IMR-90 (cell line): ENCODE data around the gene SYMPK. TPM values are rescaled to one million over a fixed set of nuclear protein-coding genes. Genes with fewer than 3 reads are reported as not detected.

Experiments
- ATAC-seq: fragments of 200-7000 bp; cut with Tn5 transposase; 2 replicates; pipeline ENCODE4 v1.9.1; 2020; ENCODE audit warnings: low read depth, mild to moderate bottlenecking, moderate library complexity
- BruUV-seq: library from RNA; stranded (reverse); fragments of 400-500 nt; replicated peaks from 2 replicates; lab custom pipeline; 2021; lab: Mats Ljungman, UMichigan
- CTCF ChIA-PET: fragments of 300-600 bp; formaldehyde crosslinking; extraction: SDS; loops from one replicate; lab custom pipeline; 2021; ENCODE audit warnings: antibody characterized with exemption; lab: Yijun Ruan, JAX
- POLR2A ChIA-PET: fragments of 300-600 bp; sonication (Branson Sonifier 250); formaldehyde crosslinking; loops from one replicate; lab custom pipeline; 2022; ENCODE audit warnings: antibody characterized with exemption; ENCODE audit not compliant: unreplicated experiment; lab: Charles Lee
- DNase-seq: peaks from one replicate; pipeline ENCODE4 v3.0.0; 2013
- H2AFZ ChIP-seq: replicated peaks from 2 replicates; pipeline ENCODE3; 2013; ENCODE audit warnings: low read length, mild to moderate bottlenecking; ENCODE audit not compliant: poor library complexity
- H2AK5ac ChIP-seq: 2 replicates; pipeline ENCODE4 v1.6.1; 2013; ENCODE audit warnings: low read depth, low read length, inconsistent platforms
- H2AK9ac ChIP-seq: replicated peaks from 2 replicates; pipeline ENCODE3; 2013; ENCODE audit warnings: mild to moderate bottlenecking, low read depth, low read length, moderate library complexity; ENCODE audit not compliant: poor library complexity
- H2BK120ac ChIP-seq: 2 replicates; pipeline ENCODE4 v1.6.1; 2013; ENCODE audit warnings: low read depth, low read length, inconsistent platforms
- H2BK15ac ChIP-seq: 3 replicates; pipeline ENCODE4 v1.6.1; 2013; ENCODE audit warnings: low read depth, low read length, inconsistent platforms
- H2BK20ac ChIP-seq: 2 replicates; pipeline ENCODE4 v1.6.1; 2013; ENCODE audit warnings: low read depth, mild to moderate bottlenecking, inconsistent platforms, low read length, moderate library complexity
- H2BK5ac ChIP-seq: 2 replicates; pipeline ENCODE4 v1.6.1; 2013; ENCODE audit warnings: mild to moderate bottlenecking, low read depth, low read length, inconsistent platforms; ENCODE audit not compliant: poor library complexity, severe bottlenecking
- H3K14ac ChIP-seq: replicated peaks from 2 replicates; pipeline ENCODE4 v1.6.1; 2013; ENCODE audit warnings: low read depth, low read length, inconsistent platforms
- H3K18ac ChIP-seq: 2 replicates; pipeline ENCODE4 v1.6.1; 2013; ENCODE audit warnings: low read depth, low read length, control low read depth
- H3K23ac ChIP-seq: 2 replicates; pipeline ENCODE4 v1.6.1; 2013; ENCODE audit warnings: low read depth, low read length, inconsistent platforms
- H3K27ac ChIP-seq: 2 replicates; pipeline ENCODE4 v1.5.1; 2013; ENCODE audit warnings: mild to moderate bottlenecking, control low read depth, low read length; ENCODE audit not compliant: insufficient read depth
- H3K27me3 ChIP-seq: 2 replicates; pipeline ENCODE4 v1.6.1; 2013; ENCODE audit warnings: low read length; ENCODE audit not compliant: control insufficient read depth, insufficient read depth
- H3K36me3 ChIP-seq: 2 replicates; pipeline ENCODE4 v1.6.1; 2013; ENCODE audit warnings: low read length, mixed read lengths; ENCODE audit not compliant: control insufficient read depth, insufficient read depth
- H3K4ac ChIP-seq: 2 replicates; pipeline ENCODE4 v1.6.1; 2013; ENCODE audit warnings: low read depth, low read length, inconsistent platforms
- H3K4me1 ChIP-seq: 2 replicates; pipeline ENCODE4 v1.6.1; 2013; ENCODE audit warnings: low read length, mixed read lengths; ENCODE audit not compliant: control insufficient read depth, insufficient read depth
- H3K4me2 ChIP-seq: 2 replicates; pipeline ENCODE4 v1.6.1; 2013; ENCODE audit warnings: low read depth, mild to moderate bottlenecking, control low read depth, low read length, moderate library complexity
- H3K4me3 ChIP-seq: 2 replicates; pipeline ENCODE4 v1.5.1; 2013; ENCODE audit warnings: low read depth, mild to moderate bottlenecking, control low read depth, low read length, moderate library complexity; ENCODE audit not compliant: insufficient read depth
- H3K56ac ChIP-seq: 2 replicates; pipeline ENCODE4 v1.6.1; 2013; ENCODE audit warnings: low read length, inconsistent platforms; ENCODE audit not compliant: insufficient read depth; ENCODE audit errors: extremely low read depth
- H3K79me1 ChIP-seq, 2 experiments: 2 replicates each; pipeline ENCODE4 v1.6.1; 2013; ENCODE audit warnings: low read length in 2 of 2, inconsistent platforms in 1 of 2, low read depth in 1 of 2
- H3K9ac ChIP-seq: 2 replicates; pipeline ENCODE4 v1.6.1; 2013; ENCODE audit warnings: low read depth, low read length, control low read depth
- H3K9me1 ChIP-seq: 2 replicates; pipeline ENCODE4 v1.6.1; 2013; ENCODE audit warnings: low read length, inconsistent platforms; ENCODE audit not compliant: insufficient read depth
- H3K9me3 ChIP-seq: 2 replicates; pipeline ENCODE4 v1.6.1; 2013; ENCODE audit warnings: low read length; ENCODE audit not compliant: control insufficient read depth, insufficient read depth
- H4K20me1 ChIP-seq: 2 replicates; pipeline ENCODE4 v1.6.1; 2013; ENCODE audit warnings: low read length, inconsistent platforms; ENCODE audit not compliant: insufficient read depth
- H4K5ac ChIP-seq: 2 replicates; pipeline ENCODE4 v1.6.1; 2013; ENCODE audit warnings: mild to moderate bottlenecking, low read depth, low read length, control low read depth
- H4K8ac ChIP-seq, 2 experiments: 2 replicates each; pipeline ENCODE4 v1.6.1; 2013; ENCODE audit warnings: low read depth in 2 of 2, low read length in 2 of 2, control low read depth in 1 of 2, inconsistent platforms in 1 of 2
- H4K91ac ChIP-seq: 2 replicates; pipeline ENCODE4 v1.6.1; 2013; ENCODE audit warnings: low read depth, low read length, inconsistent platforms; ENCODE audit not compliant: insufficient read depth
- BHLHE40 ChIP-seq: fragments of 150-350 bp; IDR thresholded peaks from 2 replicates; pipeline ENCODE4 v1.6.1; 2016; ENCODE audit warnings: mild to moderate bottlenecking, low read depth, low read length
- CEBPB ChIP-seq: IDR thresholded peaks from 2 replicates; pipeline ENCODE4 v1.6.1; 2012; ENCODE audit warnings: low read depth, low read length, improper control_type of control experiment
- CHD1 ChIP-seq: IDR thresholded peaks from 2 replicates; pipeline ENCODE4 v1.6.1; 2012; ENCODE audit warnings: low read depth, low read length, improper control_type of control experiment
- FOS ChIP-seq: fragments of 150-350 bp; IDR thresholded peaks from 2 replicates; pipeline ENCODE4 v1.6.1; 2016; ENCODE audit warnings: low read depth, low read length
- MAFK ChIP-seq: IDR thresholded peaks from 2 replicates; pipeline ENCODE4 v1.6.1; 2012; ENCODE audit warnings: low read depth, low read length, improper control_type of control experiment
- MAZ ChIP-seq: IDR thresholded peaks from 2 replicates; pipeline ENCODE4 v1.6.1; 2012; ENCODE audit warnings: low read depth, mild to moderate bottlenecking, low read length, improper control_type of control experiment, moderate library complexity, borderline replicate concordance
- MXI1 ChIP-seq: IDR thresholded peaks from 2 replicates; pipeline ENCODE4 v1.6.1; 2012; ENCODE audit warnings: low read depth, mild to moderate bottlenecking, low read length, moderate library complexity, borderline replicate concordance
- NFE2L2 ChIP-seq: fragments of 150-350 bp; IDR thresholded peaks from 2 replicates; pipeline ENCODE4 v1.6.1; 2016; ENCODE audit warnings: low read depth, mild to moderate bottlenecking, low read length
- POLR2A ChIP-seq: IDR thresholded peaks from 2 replicates; pipeline ENCODE4 v1.6.1; 2012; ENCODE audit warnings: mild to moderate bottlenecking, low read depth, low read length
- RAD21 ChIP-seq: IDR thresholded peaks from 2 replicates; pipeline ENCODE4 v1.6.1; 2012; ENCODE audit warnings: low read length, improper control_type of control experiment
- RCOR1 ChIP-seq: IDR thresholded peaks from 2 replicates; pipeline ENCODE4 v1.6.1; 2012; ENCODE audit warnings: mild to moderate bottlenecking, low read length, improper control_type of control experiment; ENCODE audit not compliant: insufficient replicate concordance
- RFX5 ChIP-seq: IDR thresholded peaks from 2 replicates; pipeline ENCODE4 v1.8.0; 2012; ENCODE audit warnings: low read depth, mild to moderate bottlenecking, low read length, moderate library complexity
- SMC3 ChIP-seq: fragments of 150-350 bp; IDR thresholded peaks from 2 replicates; pipeline ENCODE4 v1.6.1; 2016; ENCODE audit warnings: low read depth, mild to moderate bottlenecking, antibody characterized with exemption, low read length, moderate library complexity
- WGBS, 2 experiments: methylation state at CpG; one replicate each; pipeline versions ENCODE4 v1.1.5 to v1.1.7; 2013; ENCODE audit warnings: missing lambda C conversion rate in 2 of 2; ENCODE audit not compliant: insufficient read length in 1 of 2; ENCODE audit errors: extremely low coverage in 2 of 2; 5-methylcytosine and 5-hydroxymethylcytosine counted together
- dilution Hi-C: fragments of 300-500 bp; cut with HindIII; formaldehyde crosslinking; loops from one replicate; pipeline ENCODE4 v1.14.3; 2018; ENCODE audit warnings: low sequenced_read_pairs; ENCODE audit not compliant: unreplicated experiment
- in situ Hi-C: fragments of 300-500 bp; cut with MboI; formaldehyde crosslinking; loops from 3 replicates; pipeline ENCODE4 v1.14.3; 2019; ENCODE audit warnings: low sequenced_read_pairs, inconsistent platforms, mixed read lengths
- intact Hi-C: fragments of 100-400 bp; cut with micrococcal nuclease; formaldehyde crosslinking; loops from 2 replicates; pipeline ENCODE4 v1.10.0; 2022
- polyA plus RNA-seq, 3 experiments: library from polyadenylated mRNA; depleted of rRNA; stranded (reverse); fragments of >200 nt; gene quantifications; 2 replicates each; pipeline ENCODE4 v1.2.3, GENCODE V29; 2012; ENCODE audit warnings: low replicate concordance in 1 of 3
- total RNA-seq: library from RNA; depleted of rRNA; stranded (reverse); fragments of >200 nt; gene quantifications from 2 replicates; pipeline ENCODE4 v1.2.3, GENCODE V29; 2012
- TF ChIP-seq, protein P1 (sequence below): fragments of 150-350 bp; IDR thresholded peaks from 2 replicates; pipeline ENCODE4 v1.6.1; 2016; ENCODE audit warnings: low read depth, mild to moderate bottlenecking, low read length, moderate library complexity, borderline replicate concordance
- TF ChIP-seq, protein P2 (sequence below): fragments of 150-350 bp; IDR thresholded peaks from 2 replicates; pipeline ENCODE4 v1.6.1; 2017; ENCODE audit warnings: mild to moderate bottlenecking, antibody characterized with exemption, low read length, low read depth
- TF ChIP-seq, protein P3 (sequence below): conservative IDR thresholded peaks from 2 replicates; pipeline ENCODE4 v1.5.1; 2012; ENCODE audit warnings: mild to moderate bottlenecking, low read depth, low read length, improper control_type of control experiment

Gene SYMPK
- total and polyA plus RNA-seq, 2 of the 4 experiments (the other 2 are of a cell fraction), result 35.3 to 71.5 TPM

- TF ChIP-seq, protein P1, sequence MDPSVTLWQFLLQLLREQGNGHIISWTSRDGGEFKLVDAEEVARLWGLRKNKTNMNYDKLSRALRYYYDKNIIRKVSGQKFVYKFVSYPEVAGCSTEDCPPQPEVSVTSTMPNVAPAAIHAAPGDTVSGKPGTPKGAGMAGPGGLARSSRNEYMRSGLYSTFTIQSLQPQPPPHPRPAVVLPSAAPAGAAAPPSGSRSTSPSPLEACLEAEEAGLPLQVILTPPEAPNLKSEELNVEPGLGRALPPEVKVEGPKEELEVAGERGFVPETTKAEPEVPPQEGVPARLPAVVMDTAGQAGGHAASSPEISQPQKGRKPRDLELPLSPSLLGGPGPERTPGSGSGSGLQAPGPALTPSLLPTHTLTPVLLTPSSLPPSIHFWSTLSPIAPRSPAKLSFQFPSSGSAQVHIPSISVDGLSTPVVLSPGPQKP, result no peak
- no peak; the same call in 1 of the 2 replicates for TF ChIP-seq CEBPB
- TF ChIP-seq, protein P2, sequence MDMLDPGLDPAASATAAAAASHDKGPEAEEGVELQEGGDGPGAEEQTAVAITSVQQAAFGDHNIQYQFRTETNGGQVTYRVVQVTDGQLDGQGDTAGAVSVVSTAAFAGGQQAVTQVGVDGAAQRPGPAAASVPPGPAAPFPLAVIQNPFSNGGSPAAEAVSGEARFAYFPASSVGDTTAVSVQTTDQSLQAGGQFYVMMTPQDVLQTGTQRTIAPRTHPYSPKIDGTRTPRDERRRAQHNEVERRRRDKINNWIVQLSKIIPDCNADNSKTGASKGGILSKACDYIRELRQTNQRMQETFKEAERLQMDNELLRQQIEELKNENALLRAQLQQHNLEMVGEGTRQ, result no peak
- no peak for TF ChIP-seq RAD21
- TF ChIP-seq NFE2L2, result no peak
- no peak for TF ChIP-seq RFX5
- TF ChIP-seq MAFK, result no peak
- TF ChIP-seq CHD1, result no peak
- TF ChIP-seq BHLHE40, result no peak
- no peak for TF ChIP-seq SMC3
- no peak for TF ChIP-seq FOS
- no peak for TF ChIP-seq RCOR1
- TF ChIP-seq, protein P3, sequence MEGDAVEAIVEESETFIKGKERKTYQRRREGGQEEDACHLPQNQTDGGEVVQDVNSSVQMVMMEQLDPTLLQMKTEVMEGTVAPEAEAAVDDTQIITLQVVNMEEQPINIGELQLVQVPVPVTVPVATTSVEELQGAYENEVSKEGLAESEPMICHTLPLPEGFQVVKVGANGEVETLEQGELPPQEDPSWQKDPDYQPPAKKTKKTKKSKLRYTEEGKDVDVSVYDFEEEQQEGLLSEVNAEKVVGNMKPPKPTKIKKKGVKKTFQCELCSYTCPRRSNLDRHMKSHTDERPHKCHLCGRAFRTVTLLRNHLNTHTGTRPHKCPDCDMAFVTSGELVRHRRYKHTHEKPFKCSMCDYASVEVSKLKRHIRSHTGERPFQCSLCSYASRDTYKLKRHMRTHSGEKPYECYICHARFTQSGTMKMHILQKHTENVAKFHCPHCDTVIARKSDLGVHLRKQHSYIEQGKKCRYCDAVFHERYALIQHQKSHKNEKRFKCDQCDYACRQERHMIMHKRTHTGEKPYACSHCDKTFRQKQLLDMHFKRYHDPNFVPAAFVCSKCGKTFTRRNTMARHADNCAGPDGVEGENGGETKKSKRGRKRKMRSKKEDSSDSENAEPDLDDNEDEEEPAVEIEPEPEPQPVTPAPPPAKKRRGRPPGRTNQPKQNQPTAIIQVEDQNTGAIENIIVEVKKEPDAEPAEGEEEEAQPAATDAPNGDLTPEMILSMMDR, result no peak
- TF ChIP-seq MXI1, result no peak
- no peak for TF ChIP-seq MAZ
- no peak for TF ChIP-seq POLR2A
- no peak overlapping the region for H3K4me2 ChIP-seq
- no TSS peak for BruUV-seq
- H3K4me3 ChIP-seq, result no peak overlapping the region
- peaks cover 8% of the 10 kb centered on the region for H3K27me3 ChIP-seq
- H2AK5ac ChIP-seq, result no peak overlapping the region
- H3K18ac ChIP-seq, result no peak overlapping the region
- H2BK15ac ChIP-seq, result no peak overlapping the region
- H4K91ac ChIP-seq, result no peak overlapping the region
- no peak overlapping the region for H4K5ac ChIP-seq
- no peak overlapping the region for H3K23ac ChIP-seq
- H3K36me3 ChIP-seq, result no peaks in the 10 kb centered on the region
- H3K4me1 ChIP-seq, result 0 out of 2 replicates have a peak, but pooled peaks cover 2% of the 10 kb centered on the region
- H3K27ac ChIP-seq, result no peak overlapping the region
- H3K9ac ChIP-seq, result no peak overlapping the region
- no peak overlapping the region for H3K56ac ChIP-seq
- no peaks in the 10 kb centered on the region for H4K20me1 ChIP-seq
- no peak overlapping the region for H2AK9ac ChIP-seq
- no peak overlapping the region for H2BK20ac ChIP-seq
- ChIA-PET POLR2A (no interaction called here), CTCF (interaction anchor here (0.5 kb wide), 1 partner anchor 172 kb away, joined by 9 read pairs; no protein-coding TSS in a partner anchor)
- peaks cover 5 to 6% of the 10 kb centered on the region in 2 experiments; a peak in 3 of 4 replicates for H3K79me1 ChIP-seq
- 50% methylated on average over 2 of the region's 3 CpGs; no CpG with 5 or more reads in 1 of the 2 experiments for WGBS, 2 experiments
- no peak overlapping the region for H2BK120ac ChIP-seq
- no peak overlapping the region for H4K8ac ChIP-seq
- no peak overlapping the region for H2BK5ac ChIP-seq
- no peak overlapping the region for H3K4ac ChIP-seq
- peaks cover 3% of the 10 kb centered on the region; the same call in 1 of the 2 replicates for H3K9me1 ChIP-seq
- ATAC-seq (no peak), DNase-seq (peak; percentile 48)
- intact Hi-C loops (no loop called here), in situ Hi-C loops (no loop called here), dilution Hi-C loops (no loop called here)
- no peaks in the 10 kb centered on the region for H3K9me3 ChIP-seq
- H2AFZ ChIP-seq, result no peak overlapping the region
- H3K14ac ChIP-seq, result no peak overlapping the region
These were observed 43.3 kb upstream of the SYMPK start for GRCh38 chr19:45906221-45906620.
